Kidney (tissue), 14 donors: ENCODE measurements around the gene PRTN3. TPM values are rescaled to one million over a fixed set of nuclear protein-coding genes. Genes with fewer than 3 reads are reported as not detected.
A peak's percentile ranks its signal among the peaks of the same experiment; 100 is the strongest.

Experiments
- DNase-seq, 5 donors: peaks; one replicate each; pipeline ENCODE4 v3.0.0-alpha.2; 2013 to 2020
- FAIRE-seq: peaks from 2 replicates; lab custom pipeline; 2012; peaks lifted over from hg19 to GRCh38; lab: Jason Lieb, UNC
- H3K27ac ChIP-seq, 2 donors: one replicate each; pipeline ENCODE4 v1.7.0; 2013; ENCODE audit warnings: low read depth in 2 of 2, low read length in 2 of 2, inconsistent platforms in 1 of 2
- H3K27me3 ChIP-seq: one replicate; pipeline ENCODE4 v1.7.1; 2013; ENCODE audit warnings: low read length, inconsistent platforms; ENCODE audit not compliant: control insufficient read depth, insufficient read depth
- H3K36me3 ChIP-seq, 3 donors: one replicate each; pipeline versions ENCODE4 v1.7.0 to v1.7.1; 2013; ENCODE audit warnings: low read length in 3 of 3, control low read depth in 1 of 3, inconsistent platforms in 1 of 3; ENCODE audit not compliant: insufficient read depth in 3 of 3, control insufficient read depth in 2 of 3
- H3K4me1 ChIP-seq, 3 donors: one replicate each; pipeline versions ENCODE4 v1.7.0 to v1.7.1; 2013; ENCODE audit warnings: low read length in 3 of 3, inconsistent platforms in 1 of 3, low read depth in 1 of 3; ENCODE audit not compliant: control insufficient read depth in 2 of 3, insufficient read depth in 2 of 3
- H3K4me3 ChIP-seq, 3 donors: one replicate each; pipeline versions ENCODE4 v1.7.0 to v1.8.1; 2013; ENCODE audit warnings: low read length in 3 of 3, control low read depth in 1 of 3, inconsistent platforms in 1 of 3
- H3K9ac ChIP-seq, 3 donors: one replicate each; pipeline versions ENCODE4 v1.7.0 to v1.7.1; 2013; ENCODE audit warnings: low read length in 3 of 3, control low read depth in 1 of 3, inconsistent platforms in 1 of 3
- H3K9me3 ChIP-seq, 3 donors: one replicate each; pipeline versions ENCODE4 v1.7.0 to v1.7.1; 2013; ENCODE audit warnings: low read length in 3 of 3, control low read depth in 1 of 3, inconsistent platforms in 1 of 3; ENCODE audit not compliant: control insufficient read depth in 2 of 3, insufficient read depth in 1 of 3
- CTCF ChIP-seq: IDR thresholded peaks from 3 replicates; pipeline ENCODE4 v1.5.1; 2012; ENCODE audit warnings: mild to moderate bottlenecking, moderate library complexity, borderline replicate concordance; ENCODE audit not compliant: insufficient read depth; ENCODE audit errors: extremely low read depth
- intact Hi-C: fragments of 100-400 bp; cut with DNase I; formaldehyde crosslinking; loops from one replicate; pipeline ENCODE4 v1.11.1; 2022
- polyA plus RNA-seq: library from polyadenylated mRNA; stranded (reverse); fragments of 350-450 nt; fragmentation: Illumina TruSeq; extraction: RNeasy Lipid Tissue Mini Kit (QIAGEN cat#74804); gene quantifications from one replicate; pipeline ENCODE4 v1.2.3, GENCODE V29; 2014; ENCODE audit warnings: low read depth, low replicate concordance; ENCODE audit not compliant: insufficient read depth
- total RNA-seq: library from RNA; stranded (reverse); fragmentation: NEBNext Ultra II Directional; extraction: Animal tissue kit (Norgen Biotek cat#: 25700); gene quantifications from one replicate; pipeline ENCODE4 v1.2.1, GENCODE V29; 2021
- donor health status: control.
- donor health status: control.
- donor health status: control.
- donor health status: control.
- donor health status: control.
- donor health status: DM: yes; HTN: yes; CAD: no.
- donor health status: Normal renal cell carcinoma (clear cell type).

PRTN3 gene
- total and polyA plus RNA-seq, 2 donors from 2014 or later = not detected

GRCh38 chr19:801030-801860 is 39.6 kb upstream of the PRTN3 start:
- H3K27me3 ChIP-seq = no peaks in the 10 kb centered on the region
- peaks cover 0 to 44% (median 25%) of the 10 kb centered on the region in 3 donors for H3K4me1 ChIP-seq
- FAIRE-seq (no peak), DNase-seq (peak in 4 of 5 donors; percentile 54 to 89 (median 65))
- H3K4me3 ChIP-seq = peak overlapping the region in 1 of 3 donors; percentile 46
- H3K9me3 ChIP-seq = no peaks in the 10 kb centered on the region
- H3K36me3 ChIP-seq = peaks cover 0 to 22% (median 14%) of the 10 kb centered on the region in 3 donors
- intact Hi-C loops = no loop called here
- H3K9ac ChIP-seq = peak overlapping the region in 1 of 3 donors; percentile 55
- TF ChIP-seq CTCF = no peak
- H3K27ac ChIP-seq = peak overlapping the region in 1 of 2 donors; percentile 41

GRCh38 chr19:801861-802497 is 38.8 kb upstream of the PRTN3 start:
- peaks cover 0 to 29% (median 16%) of the 10 kb centered on the region in 3 donors for H3K36me3 ChIP-seq
- peaks cover 0 to 44% (median 25%) of the 10 kb centered on the region in 3 donors for H3K4me1 ChIP-seq
- peak in 3 of 5 donors; percentile 54 to 82 (median 60) for DNase-seq
- FAIRE-seq = no peak
- no peaks in the 10 kb centered on the region for H3K9me3 ChIP-seq
- peak overlapping the region in 1 of 3 donors; percentile 55 for H3K9ac ChIP-seq
- no peak for TF ChIP-seq CTCF
- peak overlapping the region in 1 of 3 donors; percentile 46 for H3K4me3 ChIP-seq
- no peaks in the 10 kb centered on the region for H3K27me3 ChIP-seq
- H3K27ac ChIP-seq = no peak overlapping the region
- intact Hi-C loops = no loop called here

GRCh38 chr19:802498-803098 is 38.2 kb upstream of the PRTN3 start:
- FAIRE-seq (no peak), DNase-seq (peak; percentile 68 to 94 (median 79))
- Histone ChIP-seq H3K9me3 (no peaks in the 10 kb centered on the region), H3K27ac (no peak overlapping the region), H3K4me3 (no peak overlapping the region), H3K27me3 (no peaks in the 10 kb centered on the region), H3K36me3 (peaks cover 0 to 35% (median 21%) of the 10 kb centered on the region in 3 donors), H3K9ac (peak overlapping the region in 1 of 3 donors; percentile 3), H3K4me1 (peaks cover 0 to 44% (median 25%) of the 10 kb centered on the region in 3 donors)
- intact Hi-C loops = no loop called here
- no peak for TF ChIP-seq CTCF
